HFFc6 (cell line): Measurements from ENCODE around the gene PNPO. TPM values are rescaled to one million over a fixed set of nuclear protein-coding genes. Genes with fewer than 3 reads are reported as not detected.

ENCODE experiments used
- DNase-seq: peaks from one replicate; pipeline ENCODE4 v3.0.0-alpha.2; 2018
- H3K27ac Mint-ChIP-seq: 2 replicates; pipeline ENCODE4 v1.8.0; 2020; ENCODE audit warnings: mild to moderate bottlenecking, mixed read lengths
- H3K27me3 Mint-ChIP-seq: 2 replicates; pipeline ENCODE4 v1.8.0; 2021; ENCODE audit warnings: mild to moderate bottlenecking, moderate library complexity, mixed read lengths; ENCODE audit not compliant: insufficient read depth
- H3K36me3 Mint-ChIP-seq: 2 replicates; pipeline ENCODE4 v1.8.0; 2021; ENCODE audit warnings: low read depth, mixed read lengths
- H3K4me1 Mint-ChIP-seq: 2 replicates; pipeline ENCODE4 v1.8.0; 2020; ENCODE audit warnings: low read depth, mixed read lengths
- H3K4me3 Mint-ChIP-seq: 2 replicates; pipeline ENCODE4 v1.8.0; 2020; ENCODE audit warnings: mild to moderate bottlenecking, moderate library complexity, mixed read lengths
- H3K9me3 Mint-ChIP-seq: 2 replicates; pipeline ENCODE4 v1.8.0; 2020; ENCODE audit warnings: mild to moderate bottlenecking, mixed read lengths
- CTCF ChIP-seq: fragments of 200-600 bp; sonication (generic); IDR thresholded peaks from 2 replicates; pipeline ENCODE4 v1.5.0; 2021; ENCODE audit warnings: antibody characterized with exemption, mild to moderate bottlenecking
- total RNA-seq, 6 experiments: library from RNA; stranded (reverse); fragmentation: NEBNext Ultra II Directional; extraction: Animal tissue kit (Norgen Biotek cat#: 25700); gene quantifications; 2 replicates in 1 of 6; 3 replicates in 5 of 6; pipeline ENCODE4 v1.2.3, GENCODE V29; 2021

The PNPO gene
- total RNA-seq, 6 experiments from 2014 or later, result 46.0 to 55.5 (median 51.1) TPM

GRCh38 chr17:47981462-47981861, 40.1 kb downstream of the PNPO start:
- Mint-ChIP-seq H3K27me3 (no peaks in the 10 kb centered on the region; the same call in 1 of the 2 replicates), H3K4me1 (no peaks in the 10 kb centered on the region; the same call in 1 of the 2 replicates), H3K36me3 (peaks cover 10% of the 10 kb centered on the region), H3K27ac (no peak overlapping the region), H3K4me3 (no peak overlapping the region), H3K9me3 (no peaks in the 10 kb centered on the region)
- no peak for TF ChIP-seq CTCF
- DNase-seq, result no peak

- no peak for TF ChIP-seq CTCF
- peaks cover 10% of the 10 kb centered on the region for H3K36me3 Mint-ChIP-seq
- DNase-seq, result no peak
- no peaks in the 10 kb centered on the region; the same call in 1 of the 2 replicates for H3K27me3 Mint-ChIP-seq
- H3K4me1 Mint-ChIP-seq, result peaks cover 1% of the 10 kb centered on the region; the same call in 1 of the 2 replicates
- no peak overlapping the region for H3K4me3 Mint-ChIP-seq
- no peak overlapping the region for H3K27ac Mint-ChIP-seq
- H3K9me3 Mint-ChIP-seq, result no peaks in the 10 kb centered on the region
Observed at GRCh38 chr17:47982091-47982617, 40.8 kb downstream of the PNPO start.

DNA sequence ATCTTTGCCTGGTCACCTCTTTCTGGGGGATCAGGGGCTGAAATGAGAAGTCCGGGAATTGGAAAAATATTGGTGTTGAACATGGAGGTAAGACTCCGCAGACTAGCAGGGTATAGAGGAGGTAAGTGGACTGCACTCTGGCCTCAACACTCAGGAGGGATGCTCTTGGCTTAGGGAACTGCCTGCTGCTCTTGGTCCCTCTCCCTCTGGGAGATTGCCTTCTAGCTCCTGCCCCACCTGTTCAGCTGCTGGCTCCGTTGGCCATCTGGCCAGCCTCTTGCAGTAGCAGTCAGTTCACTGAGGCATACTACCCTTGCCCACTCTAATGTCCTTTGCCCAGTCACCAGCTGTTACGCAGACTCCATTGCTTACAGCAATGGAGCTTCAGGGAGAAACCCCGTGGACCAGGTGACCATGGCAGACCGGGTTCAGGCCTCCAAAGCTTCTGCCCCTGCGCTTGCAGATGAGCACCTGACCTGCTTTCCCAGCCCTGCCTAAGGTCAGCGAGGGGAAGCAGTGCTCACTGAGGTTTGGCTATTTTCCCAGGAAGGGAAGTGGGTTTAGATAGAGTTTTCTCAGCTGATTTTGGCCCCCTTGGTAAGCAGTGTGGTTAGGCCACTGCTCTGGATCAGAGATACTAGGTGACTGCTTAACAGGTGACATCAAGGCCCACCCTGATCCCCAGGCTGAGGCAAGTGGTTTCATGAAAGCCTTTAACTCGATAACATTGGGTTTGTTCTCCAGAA, 41.4 kb downstream of the PNPO start:
- no peaks in the 10 kb centered on the region; the same call in 1 of the 2 replicates for H3K27me3 Mint-ChIP-seq
- H3K9me3 Mint-ChIP-seq, result no peaks in the 10 kb centered on the region
- no peak overlapping the region for H3K27ac Mint-ChIP-seq
- H3K4me1 Mint-ChIP-seq, result peaks cover 8% of the 10 kb centered on the region; the same call in 1 of the 2 replicates
- H3K4me3 Mint-ChIP-seq, result no peak overlapping the region
- no peak for DNase-seq
- TF ChIP-seq CTCF, result no peak
- peaks cover 10% of the 10 kb centered on the region for H3K36me3 Mint-ChIP-seq

GRCh38 chr17:47983492-47984223, 42.3 kb downstream of the PNPO start:
- Mint-ChIP-seq H3K4me3 (no peak overlapping the region), H3K4me1 (peaks cover 9% of the 10 kb centered on the region; the same call in 1 of the 2 replicates), H3K27me3 (no peaks in the 10 kb centered on the region; the same call in 1 of the 2 replicates), H3K9me3 (no peaks in the 10 kb centered on the region), H3K36me3 (peaks cover 7% of the 10 kb centered on the region), H3K27ac (no peak overlapping the region)
- DNase-seq, result no peak
- TF ChIP-seq CTCF, result no peak

DNA sequence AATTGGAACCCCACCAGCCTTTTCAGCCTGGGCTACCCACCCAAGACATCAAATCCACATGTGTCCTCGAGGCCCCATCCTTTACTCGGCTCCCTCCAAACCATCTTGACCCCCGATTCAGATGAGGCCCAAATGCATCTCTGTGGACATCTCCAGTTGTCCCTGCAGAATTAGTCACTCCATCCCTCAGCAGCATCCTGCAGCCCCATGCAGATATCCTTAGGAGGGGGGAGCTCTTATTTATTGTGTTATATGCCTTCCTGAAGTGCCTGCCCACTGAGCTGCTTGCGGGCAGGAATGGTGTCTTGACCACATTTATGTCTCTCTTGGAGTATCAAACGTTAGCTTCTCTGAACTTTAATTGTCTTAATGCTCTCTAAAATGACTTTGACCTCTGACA, 45.1 kb downstream of the PNPO start:
- Mint-ChIP-seq H3K4me3 (no peak overlapping the region), H3K27me3 (no peaks in the 10 kb centered on the region; the same call in 1 of the 2 replicates), H3K36me3 (no peaks in the 10 kb centered on the region), H3K27ac (no peak overlapping the region), H3K9me3 (no peaks in the 10 kb centered on the region), H3K4me1 (peaks cover 9% of the 10 kb centered on the region; the same call in 1 of the 2 replicates)
- DNase-seq, result no peak
- no peak for TF ChIP-seq CTCF
